Suprapubic skin (tissue), 4 donors: ENCODE results near the gene TCL1B. TPM values are rescaled to one million over a fixed set of nuclear protein-coding genes. Genes with fewer than 3 reads are reported as not detected.
"Not testable (repeated sequence)": the region's sequence is repeated elsewhere in the genome, so short reads cannot be mapped to it uniquely, and the experiment has no call there.

Experiments
- DNase-seq, 2 donors: peaks; one replicate each; pipeline ENCODE4 v3.0.0-alpha.2; 2019; ENCODE audit warnings: low spot score in 2 of 2
- H3K27ac ChIP-seq: fragments of 200-600 bp; sonication (generic); one replicate; pipeline ENCODE4 v1.5.1; 2019
- H3K27me3 ChIP-seq: fragments of 200-600 bp; sonication (generic); one replicate; pipeline ENCODE4 v1.5.1; 2019
- H3K36me3 ChIP-seq: fragments of 200-600 bp; sonication (generic); one replicate; pipeline ENCODE4 v1.5.1; 2019
- H3K4me1 ChIP-seq: fragments of 200-600 bp; sonication (generic); one replicate; pipeline ENCODE4 v1.5.1; 2019
- H3K4me3 ChIP-seq: fragments of 200-600 bp; sonication (generic); one replicate; pipeline ENCODE4 v1.5.1; 2019; ENCODE audit warnings: mild to moderate bottlenecking
- H3K9me3 ChIP-seq: fragments of 200-600 bp; sonication (generic); one replicate; pipeline ENCODE4 v1.5.1; 2019
- CTCF ChIP-seq, 2 donors: fragments of 200-600 bp in 1 of 2; fragments of 450-650 bp in 1 of 2; sonication (generic) in 1 of 2; IDR thresholded peaks; one replicate each; pipeline ENCODE4 v1.5.1; 2016 to 2019; ENCODE audit warnings: antibody characterized with exemption in 2 of 2, mild to moderate bottlenecking in 1 of 2, moderate library complexity in 1 of 2
- EP300 ChIP-seq: sonication (generic); formaldehyde crosslinking; IDR thresholded peaks from one replicate; pipeline ENCODE4 v1.6.1; 2017; ENCODE audit warnings: antibody characterized with exemption
- POLR2A ChIP-seq, 2 donors: fragments of 450-650 bp; IDR thresholded peaks; one replicate each; pipeline ENCODE4 v1.6.1; 2017; ENCODE audit warnings: antibody characterized with exemption in 2 of 2, mild to moderate bottlenecking in 2 of 2, moderate library complexity in 2 of 2
- POLR2AphosphoS5 ChIP-seq, 3 donors: sonication (generic); formaldehyde crosslinking; IDR thresholded peaks; one replicate each; pipeline ENCODE4 v1.6.1; 2017; ENCODE audit warnings: antibody characterized with exemption in 3 of 3
- WGBS: methylation state at CpG from one replicate; pipeline ENCODE4 v1.1.5; 2018; 5-methylcytosine and 5-hydroxymethylcytosine counted together
- total RNA-seq, 4 donors: library from RNA; depleted of rRNA; stranded (reverse); fragments of >200 nt; gene quantifications; one replicate each; pipeline ENCODE4 v1.1.0, GENCODE V29; 2016

The TCL1B gene
- total RNA-seq, 4 donors from 2014 or later, result not detected

- H3K36me3 ChIP-seq, result no peaks in the 10 kb centered on the region
- H3K27ac ChIP-seq, result no peak overlapping the region
- peaks cover 20% of the 10 kb centered on the region for H3K27me3 ChIP-seq
- 57% methylated on average over 5 of the region's 5 CpGs for WGBS
- no peaks in the 10 kb centered on the region for H3K9me3 ChIP-seq
- peaks cover 17% of the 10 kb centered on the region for H3K4me1 ChIP-seq
- DNase-seq, result no peak
- TF ChIP-seq CTCF (IDR thresholded peaks at IDR 0.05) (no peak), POLR2AphosphoS5 (IDR thresholded peaks at IDR 0.05) (no peak), EP300 (no peak), POLR2A (IDR thresholded peaks at IDR 0.05) (no peak)
- H3K4me3 ChIP-seq, result no peak overlapping the region
Measured at GRCh38 chr14:95663226-95663797, 22.9 kb upstream of the TCL1B start.

- Histone ChIP-seq H3K9me3 (no peaks in the 10 kb centered on the region), H3K36me3 (no peaks in the 10 kb centered on the region), H3K4me1 (peaks cover 17% of the 10 kb centered on the region), H3K4me3 (no peak overlapping the region), H3K27me3 (peaks cover 15% of the 10 kb centered on the region), H3K27ac (no peak overlapping the region)
- WGBS, result 68% methylated on average over 3 of the region's 3 CpGs
- DNase-seq, result no peak
- no peak for TF ChIP-seq CTCF (IDR thresholded peaks at IDR 0.05)
- no peak for TF ChIP-seq POLR2A (IDR thresholded peaks at IDR 0.05)
- no peak for TF ChIP-seq POLR2AphosphoS5 (IDR thresholded peaks at IDR 0.05)
- no peak for TF ChIP-seq EP300
Measured at GRCh38 chr14:95664066-95664465, 22.2 kb upstream of the TCL1B start.

- Histone ChIP-seq H3K4me3 (no peak overlapping the region), H3K36me3 (no peaks in the 10 kb centered on the region), H3K9me3 (no peaks in the 10 kb centered on the region), H3K27me3 (peaks cover 12% of the 10 kb centered on the region), H3K27ac (no peak overlapping the region), H3K4me1 (peaks cover 17% of the 10 kb centered on the region)
- TF ChIP-seq POLR2AphosphoS5 (IDR thresholded peaks at IDR 0.05), result no peak
- no peak for TF ChIP-seq CTCF (IDR thresholded peaks at IDR 0.05)
- no peak for TF ChIP-seq POLR2A (IDR thresholded peaks at IDR 0.05)
- no peak for TF ChIP-seq EP300
- WGBS, result no CpG with 5 or more reads among the region's 8 CpGs
- no peak for DNase-seq
Measured at GRCh38 chr14:95664546-95664945, 21.7 kb upstream of the TCL1B start.

- H3K4me3 ChIP-seq, DNase-seq, H3K36me3 ChIP-seq, H3K9me3 ChIP-seq, H3K27ac ChIP-seq, H3K27me3 ChIP-seq: not testable (repeated sequence)
- H3K4me1 ChIP-seq, result peaks cover 10% of the 10 kb centered on the region
- WGBS, result 69% methylated on average over 8 of the region's 8 CpGs
Measured at GRCh38 chr14:95665530-95665929, 20.7 kb upstream of the TCL1B start.

GRCh38 chr14:95666450-95666849 lies 19.8 kb upstream of the TCL1B start:
- no peak for DNase-seq
- TF ChIP-seq POLR2AphosphoS5 (IDR thresholded peaks at IDR 0.05) (no peak), CTCF (IDR thresholded peaks at IDR 0.05) (no peak), POLR2A (IDR thresholded peaks at IDR 0.05) (no peak), EP300 (no peak)
- Histone ChIP-seq H3K4me3 (no peak overlapping the region), H3K27ac (no peak overlapping the region), H3K36me3 (no peaks in the 10 kb centered on the region), H3K9me3 (no peaks in the 10 kb centered on the region), H3K27me3 (peaks cover 15% of the 10 kb centered on the region), H3K4me1 (peaks cover 8% of the 10 kb centered on the region)
- WGBS, result 80% methylated on average over 2 of the region's 5 CpGs

GRCh38 chr14:95667249-95667693 lies 19.0 kb upstream of the TCL1B start:
- Histone ChIP-seq H3K27me3 (peaks cover 19% of the 10 kb centered on the region), H3K27ac (no peak overlapping the region), H3K36me3 (no peaks in the 10 kb centered on the region), H3K4me1 (peaks cover 8% of the 10 kb centered on the region), H3K9me3 (no peaks in the 10 kb centered on the region), H3K4me3 (no peak overlapping the region)
- DNase-seq, result no peak
- no peak for TF ChIP-seq EP300
- no peak for TF ChIP-seq POLR2AphosphoS5 (IDR thresholded peaks at IDR 0.05)
- no peak for TF ChIP-seq POLR2A (IDR thresholded peaks at IDR 0.05)
- no peak for TF ChIP-seq CTCF (IDR thresholded peaks at IDR 0.05)
- WGBS, result 38% methylated on average over 2 of the region's 3 CpGs
